ENCODE data around the gene LPAR2. TPM values are rescaled to one million over a fixed set of nuclear protein-coding genes. Genes with fewer than 3 reads are reported as not detected.

Gene LPAR2
- total and polyA plus RNA-seq, 2 of the 13 experiments (the other 11 are each of a cell fraction or from before 2014, with no cell fraction given), result 0.86 to 3.6 TPM

- 0 out of 2 replicates have a peak, but pooled peaks have one; percentile 45 for TF ChIP-seq CC2D1A (CRISPR knock-in tag; IDR thresholded peaks at IDR 0.05)
- 0 out of 2 replicates have a peak, but pooled peaks have one; percentile 22 for TF ChIP-seq FLYWCH1 (CRISPR knock-in tag; IDR thresholded peaks at IDR 0.05)
- TF ChIP-seq FOXK1 (CRISPR knock-in tag; IDR thresholded peaks at IDR 0.05; ENCODE audit: borderline replicate concordance, low read depth), result no peak
- peak; percentile 29 for TF ChIP-seq SRSF1 (optimal IDR thresholded peaks at IDR 0.05; ENCODE audit: low read depth, low read length)
- TF ChIP-seq ZBTB7A (CRISPR knock-in tag; IDR thresholded peaks at IDR 0.05), result peak; percentile 57; the same call in 1 of the 2 replicates
- peak; percentile 27; the same call in 1 of the 2 replicates for TF ChIP-seq NR2F2 (IDR thresholded peaks at IDR 0.05; ENCODE audit: borderline replicate concordance, low read depth)
- peak; percentile 89 for TF ChIP-seq AGO2 (optimal IDR thresholded peaks at IDR 0.05; ENCODE audit: low read depth, low read length)
- 0 out of 2 replicates have a peak, but pooled peaks have one; percentile 12 for TF ChIP-seq ZNF550 (CRISPR knock-in tag; IDR thresholded peaks at IDR 0.05; ENCODE audit: borderline replicate concordance)
- peak; percentile 58; the same call in 1 of the 2 replicates for TF ChIP-seq POLR2G (IDR thresholded peaks at IDR 0.05; ENCODE audit: low read depth, low read length)
- TF ChIP-seq ZFX (CRISPR knock-in tag; IDR thresholded peaks at IDR 0.05; ENCODE audit: low read depth), result peak; percentile 49
- TF ChIP-seq ZNF639 (CRISPR knock-in tag; conservative IDR thresholded peaks at IDR 0.05), result 0 out of 2 replicates have a peak, but pooled peaks have one; percentile 5
- TF ChIP-seq MTA3 (CRISPR knock-in tag; IDR thresholded peaks at IDR 0.05), result no peak
- no peak for TF ChIP-seq IKZF5 (CRISPR knock-in tag; IDR thresholded peaks at IDR 0.05)
- TF ChIP-seq RAD21 (CRISPR knock-in tag; IDR thresholded peaks at IDR 0.05), result peak; percentile 79
- TF ChIP-seq, protein P1, sequence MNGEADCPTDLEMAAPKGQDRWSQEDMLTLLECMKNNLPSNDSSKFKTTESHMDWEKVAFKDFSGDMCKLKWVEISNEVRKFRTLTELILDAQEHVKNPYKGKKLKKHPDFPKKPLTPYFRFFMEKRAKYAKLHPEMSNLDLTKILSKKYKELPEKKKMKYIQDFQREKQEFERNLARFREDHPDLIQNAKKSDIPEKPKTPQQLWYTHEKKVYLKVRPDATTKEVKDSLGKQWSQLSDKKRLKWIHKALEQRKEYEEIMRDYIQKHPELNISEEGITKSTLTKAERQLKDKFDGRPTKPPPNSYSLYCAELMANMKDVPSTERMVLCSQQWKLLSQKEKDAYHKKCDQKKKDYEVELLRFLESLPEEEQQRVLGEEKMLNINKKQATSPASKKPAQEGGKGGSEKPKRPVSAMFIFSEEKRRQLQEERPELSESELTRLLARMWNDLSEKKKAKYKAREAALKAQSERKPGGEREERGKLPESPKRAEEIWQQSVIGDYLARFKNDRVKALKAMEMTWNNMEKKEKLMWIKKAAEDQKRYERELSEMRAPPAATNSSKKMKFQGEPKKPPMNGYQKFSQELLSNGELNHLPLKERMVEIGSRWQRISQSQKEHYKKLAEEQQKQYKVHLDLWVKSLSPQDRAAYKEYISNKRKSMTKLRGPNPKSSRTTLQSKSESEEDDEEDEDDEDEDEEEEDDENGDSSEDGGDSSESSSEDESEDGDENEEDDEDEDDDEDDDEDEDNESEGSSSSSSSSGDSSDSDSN (CRISPR knock-in tag; IDR thresholded peaks at IDR 0.05), result peak; percentile 19; the same call in 1 of the 2 replicates
- TF ChIP-seq, protein P2, sequence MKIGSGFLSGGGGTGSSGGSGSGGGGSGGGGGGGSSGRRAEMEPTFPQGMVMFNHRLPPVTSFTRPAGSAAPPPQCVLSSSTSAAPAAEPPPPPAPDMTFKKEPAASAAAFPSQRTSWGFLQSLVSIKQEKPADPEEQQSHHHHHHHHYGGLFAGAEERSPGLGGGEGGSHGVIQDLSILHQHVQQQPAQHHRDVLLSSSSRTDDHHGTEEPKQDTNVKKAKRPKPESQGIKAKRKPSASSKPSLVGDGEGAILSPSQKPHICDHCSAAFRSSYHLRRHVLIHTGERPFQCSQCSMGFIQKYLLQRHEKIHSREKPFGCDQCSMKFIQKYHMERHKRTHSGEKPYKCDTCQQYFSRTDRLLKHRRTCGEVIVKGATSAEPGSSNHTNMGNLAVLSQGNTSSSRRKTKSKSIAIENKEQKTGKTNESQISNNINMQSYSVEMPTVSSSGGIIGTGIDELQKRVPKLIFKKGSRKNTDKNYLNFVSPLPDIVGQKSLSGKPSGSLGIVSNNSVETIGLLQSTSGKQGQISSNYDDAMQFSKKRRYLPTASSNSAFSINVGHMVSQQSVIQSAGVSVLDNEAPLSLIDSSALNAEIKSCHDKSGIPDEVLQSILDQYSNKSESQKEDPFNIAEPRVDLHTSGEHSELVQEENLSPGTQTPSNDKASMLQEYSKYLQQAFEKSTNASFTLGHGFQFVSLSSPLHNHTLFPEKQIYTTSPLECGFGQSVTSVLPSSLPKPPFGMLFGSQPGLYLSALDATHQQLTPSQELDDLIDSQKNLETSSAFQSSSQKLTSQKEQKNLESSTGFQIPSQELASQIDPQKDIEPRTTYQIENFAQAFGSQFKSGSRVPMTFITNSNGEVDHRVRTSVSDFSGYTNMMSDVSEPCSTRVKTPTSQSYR (CRISPR knock-in tag; IDR thresholded peaks at IDR 0.05; ENCODE audit: borderline replicate concordance), result no peak
- 0 out of 2 replicates have a peak, but pooled peaks have one; percentile 20 for TF ChIP-seq NR2C2 (CRISPR knock-in tag; IDR thresholded peaks at IDR 0.05; ENCODE audit: borderline replicate concordance)
These were observed 15.4 kb upstream of the LPAR2 start, which contains the start of gene GMIP (continued) for GRCh38 chr19:19643158-19644053.

Data from HepG2 (cell line).